GM12873 (cell line): ENCODE data around the gene ZNF451.

Source experiments
- CTCF ChIP-seq: IDR thresholded peaks from 2 replicates; pipeline ENCODE4 v1.5.1; 2012; ENCODE audit warnings: low read depth, mild to moderate bottlenecking, moderate library complexity, low read length, control low read depth; ENCODE audit not compliant: insufficient read depth; ENCODE audit errors: missing control alignments

ZNF451 gene

GRCh38 chr6:57177545-57178265 lies 87.7 kb downstream of the ZNF451 start:
- no peak for TF ChIP-seq CTCF

- no peak for TF ChIP-seq CTCF
These were observed 90.6 kb downstream of the ZNF451 start for GRCh38 chr6:57180596-57180995.

- TF ChIP-seq CTCF, result no peak
These were observed 92.0 kb downstream of the ZNF451 start for GRCh38 chr6:57182017-57182432.

GRCh38 chr6:57183336-57183735 lies 93.3 kb downstream of the ZNF451 start:
- no peak for TF ChIP-seq CTCF

- TF ChIP-seq CTCF, result no peak
These were observed 100.2 kb downstream of the ZNF451 start for GRCh38 chr6:57190140-57190539.

- no peak for TF ChIP-seq CTCF
These were observed 103.2 kb downstream of the ZNF451 start for GRCh38 chr6:57193177-57193576.

GRCh38 chr6:57195457-57195856 lies 105.5 kb downstream of the ZNF451 start:
- TF ChIP-seq CTCF, result no peak
